ENCODE data around the gene HNRNPR. TPM values are rescaled to one million over a fixed set of nuclear protein-coding genes. Genes with fewer than 3 reads are reported as not detected.
"Not testable (repeated sequence)": the region's sequence is repeated elsewhere in the genome, so short reads cannot be mapped to it uniquely, and the experiment has no call there.

The HNRNPR gene
- total and polyA plus RNA-seq, 7 experiments from 2014 or later, result 97.4 to 235 (median 117) TPM

- Histone ChIP-seq H3K27me3 (ENCODE audit: control insufficient read depth in 2 of 2, insufficient read depth in 2 of 2, low read length in 2 of 2) (no peaks in the 10 kb centered on the region), H3K4me1 (ENCODE audit: control insufficient read depth in 2 of 2, insufficient read depth in 2 of 2, low read length in 2 of 2) (no peaks in the 10 kb centered on the region), H3K36me3 (ENCODE audit: control insufficient read depth in 2 of 3, insufficient read depth in 3 of 3, low read length in 3 of 3) (peaks cover 0 to 12% (median 0%) of the 10 kb centered on the region in 3 experiments), H3K9me3 (ENCODE audit: control insufficient read depth in 2 of 3, low read length in 3 of 3) (no peaks in the 10 kb centered on the region), H3K4me3 (ENCODE audit: low read length) (no peak overlapping the region), H3K27ac (ENCODE audit: low read depth, low read length) (peak overlapping the region; percentile 2)
- ChIA-PET CTCF (no interaction called here), POLR2A (interaction anchor here (0.6 kb wide), 1 partner anchor 113 kb away, joined by 6 read pairs; no protein-coding TSS in a partner anchor)
- ATAC-seq (no peak), DNase-seq (no peak)
- H3K9me3 Mint-ChIP-seq, result no peaks in the 10 kb centered on the region
- peak overlapping the region in 3 of 9 donors; percentile 8 to 71 (median 13) for H3K27ac Mint-ChIP-seq
- no peaks in the 10 kb centered on the region for H3K27me3 Mint-ChIP-seq
- peaks cover 0 to 4% (median 0%) of the 10 kb centered on the region in 7 donors for H3K4me1 Mint-ChIP-seq
- no peak overlapping the region for H3K4me3 Mint-ChIP-seq
- intact Hi-C loops (cut with micrococcal nuclease), result no loop called here
- H3K36me3 Mint-ChIP-seq, result peaks cover 0 to 10% (median 1%) of the 10 kb centered on the region in 5 donors
These were observed 33.1 kb upstream of the HNRNPR start for GRCh38 chr1:23376890-23377811.

DNA sequence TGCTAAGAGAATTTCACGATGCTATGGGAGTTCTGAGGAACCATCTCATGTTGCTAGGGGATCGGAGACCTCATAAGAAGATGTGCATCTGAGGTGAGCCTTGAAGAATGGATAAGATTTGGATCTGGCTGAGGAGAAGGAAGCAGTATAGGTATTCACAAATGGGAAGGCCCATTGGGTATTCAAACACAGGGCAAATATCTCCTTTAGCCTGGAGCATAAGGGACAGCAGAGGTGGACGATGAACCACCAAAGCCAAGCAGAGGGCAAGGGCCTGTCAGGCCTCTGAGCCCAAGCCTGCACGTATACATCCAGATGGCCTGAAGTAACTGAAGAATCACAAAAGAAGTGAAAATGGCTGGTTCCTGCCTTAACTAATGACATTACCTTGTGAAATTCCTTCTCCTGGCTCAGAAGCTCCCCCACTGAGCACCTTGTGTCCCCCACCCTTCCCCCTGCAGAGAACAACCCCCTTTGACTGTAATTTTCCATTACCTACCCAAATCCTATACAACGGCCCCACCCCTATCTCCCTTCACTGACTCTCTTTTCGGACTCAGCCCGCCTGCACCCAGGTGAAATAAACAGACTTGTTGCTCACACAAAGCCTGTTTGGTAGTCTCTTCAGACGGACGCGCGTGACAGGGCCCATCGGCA is 30.1 kb upstream of the HNRNPR start:
- H3K9me3 Mint-ChIP-seq; DNase-seq; H3K4me3 ChIP-seq (ENCODE audit: low read length); H3K27me3 Mint-ChIP-seq; H3K4me1 ChIP-seq (ENCODE audit: control insufficient read depth in 2 of 2, insufficient read depth in 2 of 2, low read length in 2 of 2); H3K9me3 ChIP-seq (ENCODE audit: control insufficient read depth in 2 of 3, low read length in 3 of 3); H3K27ac ChIP-seq (ENCODE audit: low read depth, low read length); H3K36me3 Mint-ChIP-seq; H3K27me3 ChIP-seq (ENCODE audit: control insufficient read depth in 2 of 2, insufficient read depth in 2 of 2, low read length in 2 of 2); intact Hi-C loops (cut with micrococcal nuclease); ATAC-seq; H3K4me3 Mint-ChIP-seq; H3K36me3 ChIP-seq (ENCODE audit: control insufficient read depth in 2 of 3, insufficient read depth in 3 of 3, low read length in 3 of 3): not testable (repeated sequence)
- POLR2A ChIA-PET, result interaction anchor here (0.6 kb wide), 1 partner anchor 57 kb away, joined by 3 read pairs; no protein-coding TSS in a partner anchor
- peaks cover 9 to 19% (median 14%) of the 10 kb centered on the region in 7 donors for H3K4me1 Mint-ChIP-seq
- H3K27ac Mint-ChIP-seq, result peak overlapping the region in 1 of 9 donors; percentile 11
- CTCF ChIA-PET, result interaction anchor here (0.7 kb wide), 1 partner anchor 397 kb away, joined by 3 read pairs; no protein-coding TSS in a partner anchor

GRCh38 chr1:23371987-23372880 is 28.1 kb upstream of the HNRNPR start:
- peaks cover 0 to 9% (median 0%) of the 10 kb centered on the region in 5 donors for H3K36me3 Mint-ChIP-seq
- Histone ChIP-seq H3K4me3 (ENCODE audit: low read length) (no peak overlapping the region), H3K36me3 (ENCODE audit: control insufficient read depth in 2 of 3, insufficient read depth in 3 of 3, low read length in 3 of 3) (peaks cover 0 to 10% (median 0%) of the 10 kb centered on the region in 3 experiments), H3K4me1 (ENCODE audit: control insufficient read depth in 2 of 2, insufficient read depth in 2 of 2, low read length in 2 of 2) (peaks cover 3 to 6% of the 10 kb centered on the region in 2 donors), H3K27me3 (ENCODE audit: control insufficient read depth in 2 of 2, insufficient read depth in 2 of 2, low read length in 2 of 2) (no peaks in the 10 kb centered on the region), H3K9me3 (ENCODE audit: control insufficient read depth in 2 of 3, low read length in 3 of 3) (no peaks in the 10 kb centered on the region), H3K27ac (ENCODE audit: low read depth, low read length) (no peak overlapping the region)
- no peak for DNase-seq
- peaks cover 16 to 25% (median 21%) of the 10 kb centered on the region in 7 donors for H3K4me1 Mint-ChIP-seq
- ChIA-PET CTCF (no interaction called here), POLR2A (interaction anchor here (1.1 kb wide), 1 partner anchor 28 kb away, joined by 3 read pairs; the partner anchor contains the start of gene HNRNPR)
- no peak overlapping the region for H3K27ac Mint-ChIP-seq
- intact Hi-C loops (cut with micrococcal nuclease), result no loop called here
- no peak for ATAC-seq
- H3K27me3 Mint-ChIP-seq, result no peaks in the 10 kb centered on the region
- no peaks in the 10 kb centered on the region for H3K9me3 Mint-ChIP-seq
- no peak overlapping the region for H3K4me3 Mint-ChIP-seq

- Histone ChIP-seq H3K36me3 (ENCODE audit: control insufficient read depth in 2 of 3, insufficient read depth in 3 of 3, low read length in 3 of 3) (peaks cover 0 to 10% (median 0%) of the 10 kb centered on the region in 3 experiments), H3K9me3 (ENCODE audit: control insufficient read depth in 2 of 3, low read length in 3 of 3) (no peaks in the 10 kb centered on the region), H3K27me3 (ENCODE audit: control insufficient read depth in 2 of 2, insufficient read depth in 2 of 2, low read length in 2 of 2) (no peaks in the 10 kb centered on the region), H3K4me3 (ENCODE audit: low read length) (no peak overlapping the region), H3K27ac (ENCODE audit: low read depth, low read length) (peak overlapping the region; percentile 16), H3K4me1 (ENCODE audit: control insufficient read depth in 2 of 2, insufficient read depth in 2 of 2, low read length in 2 of 2) (peaks cover 6 to 8% of the 10 kb centered on the region in 2 donors)
- CTCF ChIA-PET, result interaction anchor here (0.6 kb wide), 1 partner anchor 264 kb away, joined by 3 read pairs; no protein-coding TSS in a partner anchor
- Mint-ChIP-seq H3K4me3 (peak overlapping the region in 1 of 10 donors; percentile 97), H3K27ac (no peak overlapping the region), H3K9me3 (peaks cover 0 to 6% (median 0%) of the 10 kb centered on the region in 11 donors), H3K36me3 (peaks cover 0 to 21% (median 3%) of the 10 kb centered on the region in 5 donors), H3K27me3 (no peaks in the 10 kb centered on the region), H3K4me1 (peaks cover 26 to 38% (median 34%) of the 10 kb centered on the region in 7 donors)
- POLR2A ChIA-PET, result interaction anchor here (1.1 kb wide), 1 partner anchor 27 kb away, joined by 3 read pairs; the partner anchor contains the start of gene HNRNPR
- no peak for DNase-seq
- intact Hi-C loops (cut with micrococcal nuclease), result no loop called here
- no peak for ATAC-seq
These were observed 26.9 kb upstream of the HNRNPR start for GRCh38 chr1:23370709-23371584.

- peak overlapping the region in 3 of 9 donors; percentile 56 to 99 (median 93) for H3K27ac Mint-ChIP-seq
- H3K27ac ChIP-seq (ENCODE audit: low read depth, low read length), result peak overlapping the region; percentile 16
These were observed 26.2 kb upstream of the HNRNPR start for GRCh38 chr1:23370330-23370708.

More at GRCh38 chr1:23370330-23370708, 26.2 kb upstream of the HNRNPR start:
- H3K4me3 ChIP-seq (ENCODE audit: low read length), result no peak overlapping the region
- ATAC-seq, result no peak
- Mint-ChIP-seq H3K27me3 (no peaks in the 10 kb centered on the region), H3K4me3 (peak overlapping the region; percentile 87 to 100 (median 97)), H3K36me3 (peaks cover 0 to 24% (median 5%) of the 10 kb centered on the region in 5 donors), H3K4me1 (peaks cover 27 to 41% (median 36%) of the 10 kb centered on the region in 7 donors), H3K9me3 (peaks cover 0 to 7% (median 0%) of the 10 kb centered on the region in 11 donors)
- intact Hi-C loops (cut with micrococcal nuclease), result no loop called here
- no peaks in the 10 kb centered on the region for H3K27me3 ChIP-seq (ENCODE audit: control insufficient read depth in 2 of 2, insufficient read depth in 2 of 2, low read length in 2 of 2)
- H3K4me1 ChIP-seq (ENCODE audit: control insufficient read depth in 2 of 2, insufficient read depth in 2 of 2, low read length in 2 of 2), result peaks cover 6 to 8% of the 10 kb centered on the region in 2 donors
- no peak for DNase-seq
- ChIA-PET POLR2A (no interaction called here), CTCF (no interaction called here)
- H3K9me3 ChIP-seq (ENCODE audit: control insufficient read depth in 2 of 3, low read length in 3 of 3), result no peaks in the 10 kb centered on the region
- peaks cover 0 to 10% (median 0%) of the 10 kb centered on the region in 3 experiments for H3K36me3 ChIP-seq (ENCODE audit: control insufficient read depth in 2 of 3, insufficient read depth in 3 of 3, low read length in 3 of 3)
